ENCODE data around the gene TMEM256.
"Not testable (repeated sequence)": the region's sequence is repeated elsewhere in the genome, so short reads cannot be mapped to it uniquely, and the experiment has no call there.

The TMEM256 gene

DNA sequence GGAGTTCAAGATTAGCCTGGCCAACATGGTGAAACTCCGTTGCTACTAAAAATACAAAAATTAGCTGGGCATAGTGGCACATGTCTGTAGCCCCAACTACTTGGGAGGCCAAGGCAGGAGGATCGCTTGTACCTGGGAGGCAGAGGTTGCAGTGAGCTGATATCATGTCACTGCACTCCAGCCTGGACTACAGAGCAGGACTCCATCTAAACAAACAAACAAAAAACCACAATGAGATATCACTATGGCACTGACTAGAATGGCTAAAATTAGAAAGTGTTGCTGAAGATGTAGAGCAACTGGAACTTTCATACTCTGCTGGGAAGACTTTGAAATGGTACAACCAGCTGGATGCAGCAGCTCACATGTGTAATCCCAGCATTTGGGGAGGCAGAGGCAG lies 29.5 kb downstream of the TMEM256 start:
- Histone ChIP-seq H4K20me1 (ENCODE audit: insufficient read depth) (no peaks in the 10 kb centered on the region), H3K9ac (no peak overlapping the region), H3K4me2 (no peak overlapping the region), H3K79me2 (ENCODE audit: insufficient read depth, low read depth) (no peaks in the 10 kb centered on the region), H3K4me3 (IDR thresholded peaks at IDR 0.05; ENCODE audit: insufficient read depth, low read depth, low read length) (no peak overlapping the region), H3K27me3 (ENCODE audit: insufficient read depth, low read depth) (no peaks in the 10 kb centered on the region), H3K4me1 (ENCODE audit: low read depth, poor library complexity, severe bottlenecking) (no peaks in the 10 kb centered on the region), H3K36me3 (ENCODE audit: insufficient read depth) (no peaks in the 10 kb centered on the region), H2AFZ (ENCODE audit: low read depth) (no peak overlapping the region), H3K27ac (no peak overlapping the region)
- TF ChIP-seq, protein P1, sequence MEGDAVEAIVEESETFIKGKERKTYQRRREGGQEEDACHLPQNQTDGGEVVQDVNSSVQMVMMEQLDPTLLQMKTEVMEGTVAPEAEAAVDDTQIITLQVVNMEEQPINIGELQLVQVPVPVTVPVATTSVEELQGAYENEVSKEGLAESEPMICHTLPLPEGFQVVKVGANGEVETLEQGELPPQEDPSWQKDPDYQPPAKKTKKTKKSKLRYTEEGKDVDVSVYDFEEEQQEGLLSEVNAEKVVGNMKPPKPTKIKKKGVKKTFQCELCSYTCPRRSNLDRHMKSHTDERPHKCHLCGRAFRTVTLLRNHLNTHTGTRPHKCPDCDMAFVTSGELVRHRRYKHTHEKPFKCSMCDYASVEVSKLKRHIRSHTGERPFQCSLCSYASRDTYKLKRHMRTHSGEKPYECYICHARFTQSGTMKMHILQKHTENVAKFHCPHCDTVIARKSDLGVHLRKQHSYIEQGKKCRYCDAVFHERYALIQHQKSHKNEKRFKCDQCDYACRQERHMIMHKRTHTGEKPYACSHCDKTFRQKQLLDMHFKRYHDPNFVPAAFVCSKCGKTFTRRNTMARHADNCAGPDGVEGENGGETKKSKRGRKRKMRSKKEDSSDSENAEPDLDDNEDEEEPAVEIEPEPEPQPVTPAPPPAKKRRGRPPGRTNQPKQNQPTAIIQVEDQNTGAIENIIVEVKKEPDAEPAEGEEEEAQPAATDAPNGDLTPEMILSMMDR (conservative IDR thresholded peaks at IDR 0.05; ENCODE audit: low read depth, low read length): no peak

DNA sequence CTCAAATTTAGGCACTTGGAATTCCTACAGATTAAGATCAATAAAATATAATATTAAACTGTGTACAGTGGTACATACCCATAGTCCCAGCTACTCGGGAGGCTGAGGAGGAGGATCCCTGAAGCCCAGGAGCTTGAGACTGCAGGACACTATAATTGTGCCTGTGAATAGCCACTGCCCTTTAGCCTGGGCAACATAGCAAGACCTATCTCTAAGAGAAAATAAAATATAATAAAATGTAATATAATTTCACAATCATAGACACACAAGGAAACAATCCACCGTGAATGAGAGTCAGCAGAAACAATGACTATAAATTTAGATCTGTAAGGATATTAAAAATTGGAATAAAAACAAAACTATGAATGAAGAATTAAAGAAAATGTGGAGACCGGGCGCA lies 33.0 kb downstream of the TMEM256 start:
- Histone ChIP-seq H3K27ac (no peak overlapping the region), H3K4me3 (IDR thresholded peaks at IDR 0.05; ENCODE audit: insufficient read depth, low read depth, low read length) (no peak overlapping the region), H3K36me3 (ENCODE audit: insufficient read depth) (no peaks in the 10 kb centered on the region), H3K4me2 (no peak overlapping the region), H3K79me2 (ENCODE audit: insufficient read depth, low read depth) (no peaks in the 10 kb centered on the region), H4K20me1 (ENCODE audit: insufficient read depth) (no peaks in the 10 kb centered on the region), H3K9ac (no peak overlapping the region), H2AFZ (ENCODE audit: low read depth) (no peak overlapping the region), H3K27me3 (ENCODE audit: insufficient read depth, low read depth) (no peaks in the 10 kb centered on the region), H3K4me1 (ENCODE audit: low read depth, poor library complexity, severe bottlenecking) (no peaks in the 10 kb centered on the region)
- TF ChIP-seq, protein P1 (conservative IDR thresholded peaks at IDR 0.05; ENCODE audit: low read depth, low read length): no peak

DNA sequence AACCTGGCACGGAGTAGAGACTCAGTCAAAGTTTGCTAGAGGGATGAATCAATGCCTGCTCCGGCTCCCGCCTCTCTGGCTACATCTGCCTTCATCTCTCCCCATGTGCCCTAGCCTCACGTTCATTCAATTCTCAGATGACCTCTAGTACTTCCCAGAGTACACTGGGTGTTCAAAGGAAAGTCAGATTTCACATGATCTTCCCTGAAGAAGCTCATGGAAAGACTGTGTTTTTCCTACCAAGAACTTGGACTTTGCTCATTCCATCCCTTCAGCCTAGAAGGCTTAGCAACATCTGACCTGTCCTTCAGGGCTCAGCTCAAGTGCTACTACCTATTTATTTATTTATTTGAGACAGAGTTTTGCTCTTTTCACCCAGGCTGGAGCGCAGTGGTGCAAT lies 34.1 kb downstream of the TMEM256 start:
- Histone ChIP-seq H3K4me1 (ENCODE audit: low read depth, poor library complexity, severe bottlenecking) (no peaks in the 10 kb centered on the region), H3K36me3 (ENCODE audit: insufficient read depth) (no peaks in the 10 kb centered on the region), H3K4me3 (IDR thresholded peaks at IDR 0.05; ENCODE audit: insufficient read depth, low read depth, low read length) (no peak overlapping the region), H4K20me1 (ENCODE audit: insufficient read depth) (no peaks in the 10 kb centered on the region), H3K27me3 (ENCODE audit: insufficient read depth, low read depth) (no peaks in the 10 kb centered on the region), H3K79me2 (ENCODE audit: insufficient read depth, low read depth) (no peaks in the 10 kb centered on the region), H3K4me2 (no peak overlapping the region), H3K9ac (no peak overlapping the region), H3K27ac (no peak overlapping the region), H2AFZ (ENCODE audit: low read depth) (no peak overlapping the region)
- TF ChIP-seq, protein P1 (conservative IDR thresholded peaks at IDR 0.05; ENCODE audit: low read depth, low read length): no peak

DNA sequence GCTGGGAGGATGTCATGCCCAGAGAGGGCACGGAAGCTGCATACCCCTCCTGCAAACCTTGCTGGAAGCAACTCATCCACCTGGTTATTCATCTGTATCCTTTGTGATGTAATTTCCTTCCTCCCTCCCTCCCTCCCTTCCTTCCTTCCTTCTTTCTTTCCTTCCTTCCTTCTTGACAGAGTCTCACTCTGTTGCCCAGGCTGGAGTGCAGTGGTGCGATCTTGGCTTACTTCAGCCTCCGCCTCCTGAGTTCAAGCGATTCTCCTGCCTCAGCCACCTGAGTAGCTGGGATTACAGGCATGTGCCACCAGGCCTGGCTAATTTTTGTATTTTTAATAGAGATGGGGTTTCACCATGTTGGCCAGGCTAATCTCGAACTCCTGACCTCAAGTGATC lies 35.3 kb downstream of the TMEM256 start:
- H3K4me2 ChIP-seq; H4K20me1 ChIP-seq (ENCODE audit: insufficient read depth); H2AFZ ChIP-seq (ENCODE audit: low read depth); H3K27ac ChIP-seq; H3K27me3 ChIP-seq (ENCODE audit: insufficient read depth, low read depth); H3K4me3 ChIP-seq (IDR thresholded peaks at IDR 0.05; ENCODE audit: insufficient read depth, low read depth, low read length); H3K79me2 ChIP-seq (ENCODE audit: insufficient read depth, low read depth); H3K36me3 ChIP-seq (ENCODE audit: insufficient read depth); H3K9ac ChIP-seq; H3K4me1 ChIP-seq (ENCODE audit: low read depth, poor library complexity, severe bottlenecking): not testable (repeated sequence)

DNA sequence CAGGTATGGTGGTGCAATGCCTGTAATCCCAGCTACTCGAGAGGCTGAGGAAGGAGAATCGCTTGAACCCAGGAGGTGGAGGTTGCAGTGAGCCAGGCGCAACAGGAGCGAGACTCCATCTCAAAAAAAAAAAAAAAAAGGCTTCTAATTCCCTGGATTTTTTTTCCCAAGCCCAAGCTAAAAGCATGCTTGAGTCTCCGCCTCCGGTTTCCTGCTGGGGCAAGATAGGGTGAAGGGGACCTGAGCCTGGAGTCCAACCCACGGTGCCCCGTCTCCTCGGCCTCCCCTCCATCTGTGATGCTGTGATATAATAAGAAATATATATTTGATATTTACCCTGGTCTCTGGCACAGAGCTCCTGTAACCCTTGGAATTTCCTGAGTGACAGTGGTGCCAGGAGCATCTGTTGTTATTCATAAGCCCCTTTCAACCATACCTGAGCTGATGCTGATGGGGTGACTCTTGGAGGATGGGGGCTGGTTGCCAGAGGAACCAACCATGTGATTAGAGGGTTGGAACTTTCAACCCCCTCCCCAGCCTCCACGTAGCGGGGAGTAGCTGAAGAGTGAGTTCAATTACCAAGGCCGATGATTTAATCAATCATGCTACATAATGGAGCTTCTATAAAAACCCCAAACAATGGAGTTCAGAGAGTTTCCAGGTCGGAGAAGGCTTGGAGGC lies 35.8 kb downstream of the TMEM256 start:
- Histone ChIP-seq H3K36me3 (ENCODE audit: insufficient read depth) (no peaks in the 10 kb centered on the region), H3K4me1 (ENCODE audit: low read depth, poor library complexity, severe bottlenecking) (no peaks in the 10 kb centered on the region), H2AFZ (ENCODE audit: low read depth) (no peak overlapping the region), H3K27me3 (ENCODE audit: insufficient read depth, low read depth) (no peaks in the 10 kb centered on the region), H3K27ac (no peak overlapping the region), H3K9ac (no peak overlapping the region), H3K4me3 (IDR thresholded peaks at IDR 0.05; ENCODE audit: insufficient read depth, low read depth, low read length) (no peak overlapping the region), H3K79me2 (ENCODE audit: insufficient read depth, low read depth) (no peaks in the 10 kb centered on the region), H4K20me1 (ENCODE audit: insufficient read depth) (no peaks in the 10 kb centered on the region), H3K4me2 (no peak overlapping the region)
- TF ChIP-seq, protein P1 (conservative IDR thresholded peaks at IDR 0.05; ENCODE audit: low read depth, low read length): no peak

All from KMS-11 (cell line).